ENCODE measurements around the gene FFAR3. TPM values are rescaled to one million over a fixed set of nuclear protein-coding genes. Genes with fewer than 3 reads are reported as not detected.

FFAR3 gene
- 1 to 10 TPM; 1.1 TPM for total RNA-seq

DNA sequence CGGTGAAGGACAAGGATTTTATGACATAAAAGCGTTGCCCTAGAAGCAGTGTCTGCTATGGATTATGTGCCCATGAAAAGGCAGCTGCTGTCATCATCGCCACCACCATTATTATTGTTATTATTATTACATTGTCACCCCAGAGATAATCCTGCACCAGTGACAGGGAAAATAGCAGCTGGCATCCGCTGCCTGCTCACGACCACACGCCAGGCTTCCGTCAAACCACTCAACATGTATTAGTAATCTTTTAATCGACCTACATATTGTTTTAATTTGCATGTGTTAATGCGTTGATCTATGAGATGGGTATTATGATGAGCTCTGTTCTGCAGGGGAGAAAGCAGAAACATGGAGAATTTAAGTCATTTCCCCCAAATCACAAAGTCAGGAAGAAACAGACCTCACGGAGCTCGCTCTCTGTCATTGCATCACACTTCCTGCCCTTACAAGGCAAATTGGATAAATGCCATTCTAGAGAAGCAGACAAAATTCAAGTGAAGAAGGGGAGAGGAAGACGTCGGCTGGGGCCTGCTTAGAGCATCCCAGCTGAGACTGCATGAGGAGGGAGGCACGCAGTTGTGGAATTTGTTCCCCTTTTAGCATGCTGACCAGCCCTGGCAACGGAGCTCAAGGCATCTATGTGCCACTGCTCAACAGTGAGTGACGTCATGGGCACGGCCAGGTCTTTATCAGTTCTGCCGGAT is at the start of gene FFAR3:
Gene FFAR3, plus strand, starts transcription at position 594 of the 707 bp plus-strand sequence. CDS start 431 bp downstream, outside the sequence.
- H3K27me3 Mint-ChIP-seq, result peaks cover 9% of the 10 kb centered on the region
- H3K9me3 Mint-ChIP-seq, result no peaks in the 10 kb centered on the region
- intact Hi-C loops (cut with micrococcal nuclease), result no loop called here
- peak within 1 kb of the TSS; percentile 20 for H3K27ac Mint-ChIP-seq
- ChIA-PET CTCF (interaction anchor here (1.0 to 2.5 kb wide), 6 partner anchors 11 to 233 kb away, joined by 3 to 13 read pairs (median 5); partner anchors contain the start of gene FFAR1), POLR2A (interaction anchor here (1.3 kb wide), 1 partner anchor 11 kb away, joined by 3 read pairs; no protein-coding TSS in a partner anchor)
- H3K4me3 Mint-ChIP-seq, result peak within 1 kb of the TSS; percentile 21
- DNase-seq, result peak; percentile 21
- no peaks in the 10 kb centered on the region for H3K36me3 Mint-ChIP-seq
- H3K4me1 Mint-ChIP-seq (ENCODE audit: low read depth), result peaks cover 14% of the 10 kb centered on the region

DNA sequence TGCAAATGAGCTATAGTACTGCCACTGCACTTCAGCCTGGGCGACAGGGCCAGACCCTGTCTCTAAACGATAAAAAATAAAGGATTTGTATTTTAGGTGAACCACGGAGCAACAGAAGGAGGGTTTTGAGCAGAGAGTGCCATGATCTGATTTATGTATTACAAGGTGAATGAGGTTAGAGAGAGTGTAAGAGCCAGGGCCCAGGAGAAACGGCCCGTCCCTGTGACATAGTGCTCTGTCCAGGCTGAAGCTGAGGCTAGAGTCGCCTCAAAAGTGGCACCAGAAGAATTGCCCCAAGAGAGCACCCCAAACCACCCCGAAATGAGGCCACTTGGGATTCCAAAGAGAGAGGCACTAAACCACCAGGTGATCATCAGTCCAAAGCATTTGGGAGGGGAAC is 49.4 kb upstream of the FFAR3 start:
- H3K9me3 Mint-ChIP-seq, result no peaks in the 10 kb centered on the region
- H3K36me3 Mint-ChIP-seq, result no peaks in the 10 kb centered on the region
- H3K4me1 Mint-ChIP-seq (ENCODE audit: low read depth), result no peaks in the 10 kb centered on the region
- ChIA-PET POLR2A (no interaction called here), CTCF (interaction anchor here (1.3 kb wide), 1 partner anchor 202 kb away, joined by 4 read pairs; no protein-coding TSS in a partner anchor)
- H3K27ac Mint-ChIP-seq, result no peak overlapping the region
- no peak for DNase-seq
- intact Hi-C loops (cut with micrococcal nuclease), result no loop called here
- no peaks in the 10 kb centered on the region for H3K27me3 Mint-ChIP-seq
- H3K4me3 Mint-ChIP-seq, result no peak overlapping the region

DNA sequence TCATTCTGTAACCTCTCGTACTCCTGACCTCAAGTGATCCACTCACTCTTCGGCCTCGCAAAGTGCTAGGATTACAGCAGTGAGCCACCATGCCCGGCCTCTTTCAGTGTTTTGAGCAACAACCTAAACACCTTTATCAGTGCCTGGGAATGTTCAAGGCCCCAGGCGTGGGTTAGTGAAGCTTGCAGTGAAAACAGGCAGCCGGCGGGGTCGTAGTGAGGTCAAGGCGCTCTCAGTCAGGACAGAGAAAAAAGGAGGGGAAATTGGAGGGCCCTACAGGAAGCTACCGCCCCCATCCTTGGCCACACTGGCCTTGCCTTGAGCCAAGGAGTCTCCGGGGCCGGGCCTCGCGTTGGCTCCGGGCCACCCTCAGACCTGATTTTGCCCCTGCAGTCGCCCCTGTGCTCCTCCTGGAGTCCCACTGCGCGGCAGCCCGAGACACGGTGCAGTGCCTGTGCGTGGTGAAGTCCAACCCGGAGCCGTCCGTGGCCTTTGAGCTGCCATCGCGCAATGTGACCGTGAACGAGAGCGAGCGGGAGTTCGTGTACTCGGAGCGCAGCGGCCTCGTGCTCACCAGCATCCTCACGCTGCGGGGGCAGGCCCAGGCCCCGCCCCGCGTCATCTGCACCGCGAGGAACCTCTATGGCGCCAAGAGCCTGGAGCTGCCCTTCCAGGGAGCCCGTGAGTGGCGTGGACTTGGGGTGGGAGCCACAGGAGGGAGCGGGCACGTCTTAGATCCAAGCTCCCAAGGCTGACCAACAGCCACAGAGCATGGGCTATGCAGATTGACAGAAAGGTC is 48.6 kb upstream of the FFAR3 start:
- Mint-ChIP-seq H3K4me1 (ENCODE audit: low read depth) (no peaks in the 10 kb centered on the region), H3K4me3 (no peak overlapping the region), H3K27me3 (no peaks in the 10 kb centered on the region), H3K27ac (no peak overlapping the region), H3K9me3 (no peaks in the 10 kb centered on the region), H3K36me3 (no peaks in the 10 kb centered on the region)
- ChIA-PET POLR2A (no interaction called here), CTCF (interaction anchor here (0.5 kb wide), 1 partner anchor 76 kb away, joined by 3 read pairs; no protein-coding TSS in a partner anchor)
- intact Hi-C loops (cut with micrococcal nuclease), result no loop called here
- DNase-seq, result no peak

DNA sequence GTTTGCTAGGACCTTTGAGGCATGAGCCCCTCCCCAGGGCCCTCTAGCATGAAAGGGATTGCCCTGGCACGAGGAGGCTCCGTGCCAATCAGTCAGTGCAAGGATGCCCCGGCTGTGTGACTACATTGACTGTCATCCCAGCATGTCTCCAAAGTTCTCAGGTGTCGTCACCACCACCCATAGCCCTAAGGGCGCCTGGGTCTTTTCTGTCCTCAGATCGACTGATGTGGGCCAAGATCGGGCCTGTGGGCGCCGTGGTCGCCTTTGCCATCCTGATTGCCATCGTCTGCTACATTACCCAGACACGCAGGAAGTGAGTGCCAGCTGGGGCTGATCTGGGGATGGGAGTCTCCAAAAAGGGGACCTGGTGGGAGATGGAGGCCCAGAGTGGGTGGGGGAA is 47.9 kb upstream of the FFAR3 start:
- H3K9me3 Mint-ChIP-seq, result no peaks in the 10 kb centered on the region
- H3K27me3 Mint-ChIP-seq, result no peaks in the 10 kb centered on the region
- CTCF ChIA-PET, result no interaction called here
- no peaks in the 10 kb centered on the region for H3K4me1 Mint-ChIP-seq (ENCODE audit: low read depth)
- no peak overlapping the region for H3K4me3 Mint-ChIP-seq
- H3K27ac Mint-ChIP-seq, result no peak overlapping the region
- H3K36me3 Mint-ChIP-seq, result no peaks in the 10 kb centered on the region
- no peak for DNase-seq
- intact Hi-C loops (cut with micrococcal nuclease), result no loop called here
- POLR2A ChIA-PET, result no interaction called here

GRCh38 chr19:35310811-35311465 is 47.3 kb upstream of the FFAR3 start:
- H3K27ac Mint-ChIP-seq, result no peak overlapping the region
- POLR2A ChIA-PET, result no interaction called here
- H3K4me1 Mint-ChIP-seq (ENCODE audit: low read depth), result no peaks in the 10 kb centered on the region
- intact Hi-C loops (cut with micrococcal nuclease), result no loop called here
- no peak for DNase-seq
- no peaks in the 10 kb centered on the region for H3K36me3 Mint-ChIP-seq
- H3K4me3 Mint-ChIP-seq, result no peak overlapping the region
- H3K9me3 Mint-ChIP-seq, result no peaks in the 10 kb centered on the region
- no peaks in the 10 kb centered on the region for H3K27me3 Mint-ChIP-seq
- CTCF ChIA-PET, result no interaction called here

- ChIA-PET POLR2A (no interaction called here), CTCF (interaction anchor here (1.9 kb wide), 1 partner anchor 183 kb away, joined by 6 read pairs; no protein-coding TSS in a partner anchor)
- Mint-ChIP-seq H3K27ac (no peak overlapping the region), H3K4me1 (ENCODE audit: low read depth) (no peaks in the 10 kb centered on the region), H3K27me3 (no peaks in the 10 kb centered on the region), H3K36me3 (no peaks in the 10 kb centered on the region), H3K4me3 (no peak overlapping the region), H3K9me3 (no peaks in the 10 kb centered on the region)
- no peak for DNase-seq
- intact Hi-C loops (cut with micrococcal nuclease), result no loop called here
Observed at GRCh38 chr19:35311901-35312665, 46.2 kb upstream of the FFAR3 start.

GRCh38 chr19:35313587-35313986 is 44.7 kb upstream of the FFAR3 start:
- Mint-ChIP-seq H3K4me1 (ENCODE audit: low read depth) (peaks cover 2% of the 10 kb centered on the region), H3K4me3 (no peak overlapping the region), H3K27me3 (no peaks in the 10 kb centered on the region), H3K9me3 (no peaks in the 10 kb centered on the region), H3K27ac (no peak overlapping the region), H3K36me3 (no peaks in the 10 kb centered on the region)
- intact Hi-C loops (cut with micrococcal nuclease), result no loop called here
- ChIA-PET POLR2A (no interaction called here), CTCF (interaction anchor here (1.3 to 1.9 kb wide), 2 partner anchors 19 to 182 kb away, joined by 4 to 6 read pairs; no protein-coding TSS in a partner anchor)
- no peak for DNase-seq

GRCh38 chr19:35314031-35314430 is 44.2 kb upstream of the FFAR3 start:
- CTCF ChIA-PET, result interaction anchor here (1.3 to 1.9 kb wide), 2 partner anchors 19 to 181 kb away, joined by 4 to 6 read pairs; no protein-coding TSS in a partner anchor
- Mint-ChIP-seq H3K9me3 (no peaks in the 10 kb centered on the region), H3K27me3 (no peaks in the 10 kb centered on the region), H3K4me1 (ENCODE audit: low read depth) (peaks cover 7% of the 10 kb centered on the region), H3K36me3 (no peaks in the 10 kb centered on the region), H3K27ac (no peak overlapping the region), H3K4me3 (no peak overlapping the region)
- intact Hi-C loops (cut with micrococcal nuclease), result no loop called here
- POLR2A ChIA-PET, result no interaction called here
- DNase-seq, result no peak

DNA sequence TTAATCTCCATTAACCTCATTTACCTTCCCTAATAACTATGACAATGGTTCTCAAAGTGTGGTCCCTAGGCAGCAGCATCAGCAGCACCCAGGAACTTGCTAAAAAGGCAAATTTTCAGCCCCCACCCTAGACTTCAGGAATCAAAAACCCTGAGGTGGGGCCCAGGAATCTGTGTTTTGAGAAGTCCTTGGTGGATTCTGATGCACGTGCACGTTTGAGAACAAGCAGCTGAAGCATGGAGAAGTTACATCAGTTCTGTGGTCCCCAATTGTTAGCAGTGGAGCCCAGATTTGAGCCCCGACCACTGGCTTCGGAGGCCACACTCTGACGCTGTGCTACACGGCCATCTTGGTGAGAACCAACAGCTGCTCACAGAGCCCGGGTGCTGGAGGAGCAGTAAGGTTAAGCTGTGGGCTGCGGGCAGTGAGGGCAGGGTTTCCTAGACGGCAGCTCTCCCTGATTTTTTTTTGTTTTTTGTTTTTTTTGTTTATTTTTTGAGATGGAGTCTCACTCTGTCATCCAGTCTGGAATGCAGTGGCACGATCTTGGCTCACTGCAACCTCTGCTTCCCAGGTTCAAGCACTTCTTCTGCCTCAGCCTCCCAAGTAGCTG is 43.3 kb upstream of the FFAR3 start:
- Mint-ChIP-seq H3K27me3 (no peaks in the 10 kb centered on the region), H3K4me1 (ENCODE audit: low read depth) (peaks cover 7% of the 10 kb centered on the region), H3K27ac (no peak overlapping the region), H3K36me3 (no peaks in the 10 kb centered on the region), H3K4me3 (no peak overlapping the region), H3K9me3 (no peaks in the 10 kb centered on the region)
- CTCF ChIA-PET, result no interaction called here
- POLR2A ChIA-PET, result no interaction called here
- intact Hi-C loops (cut with micrococcal nuclease), result no loop called here
- DNase-seq, result no peak

GRCh38 chr19:35315883-35316282 is 42.4 kb upstream of the FFAR3 start:
- CTCF ChIA-PET, result no interaction called here
- H3K9me3 Mint-ChIP-seq, result no peaks in the 10 kb centered on the region
- no peak overlapping the region for H3K27ac Mint-ChIP-seq
- no peaks in the 10 kb centered on the region for H3K36me3 Mint-ChIP-seq
- no peak for DNase-seq
- no peak overlapping the region for H3K4me3 Mint-ChIP-seq
- peaks cover 7% of the 10 kb centered on the region for H3K4me1 Mint-ChIP-seq (ENCODE audit: low read depth)
- intact Hi-C loops (cut with micrococcal nuclease), result no loop called here
- POLR2A ChIA-PET, result no interaction called here
- H3K27me3 Mint-ChIP-seq, result no peaks in the 10 kb centered on the region

- H3K4me1 Mint-ChIP-seq (ENCODE audit: low read depth), result peaks cover 7% of the 10 kb centered on the region
- H3K4me3 Mint-ChIP-seq, result no peak overlapping the region
- H3K27me3 Mint-ChIP-seq, result no peaks in the 10 kb centered on the region
- no peaks in the 10 kb centered on the region for H3K9me3 Mint-ChIP-seq
- intact Hi-C loops (cut with micrococcal nuclease), result no loop called here
- ChIA-PET POLR2A (no interaction called here), CTCF (no interaction called here)
- H3K27ac Mint-ChIP-seq, result no peak overlapping the region
- no peak for DNase-seq
- H3K36me3 Mint-ChIP-seq, result no peaks in the 10 kb centered on the region
Observed at GRCh38 chr19:35316560-35316959, 41.7 kb upstream of the FFAR3 start.

All from activated CD4-positive, alpha-beta memory T cell treated with anti-CD3 and anti-CD28 coated beads for 36 hours (primary cell).